ENCODE measurements around the gene CHURC1.

The CHURC1 gene

GRCh38 chr14:64914237-64915028, at the start of gene CHURC1:
Gene CHURC1, plus strand, starts transcription at chr14:64914455. Its CDS starts 41 bp downstream, at chr14:64914496.
- peak; percentile 90 to 97 (median 96) for DNase-seq (ENCODE audit: low read depth in 4 of 4, low spot score in 1 of 4)

GRCh38 chr14:64865109-64865508, 49.1 kb upstream of the CHURC1 start:
- DNase-seq (ENCODE audit: low read depth in 4 of 4, low spot score in 1 of 4): no peak

- no peak for DNase-seq (ENCODE audit: low read depth in 4 of 4, low spot score in 1 of 4)
These were observed 48.3 kb upstream of the CHURC1 start for GRCh38 chr14:64865992-64866391.

DNA sequence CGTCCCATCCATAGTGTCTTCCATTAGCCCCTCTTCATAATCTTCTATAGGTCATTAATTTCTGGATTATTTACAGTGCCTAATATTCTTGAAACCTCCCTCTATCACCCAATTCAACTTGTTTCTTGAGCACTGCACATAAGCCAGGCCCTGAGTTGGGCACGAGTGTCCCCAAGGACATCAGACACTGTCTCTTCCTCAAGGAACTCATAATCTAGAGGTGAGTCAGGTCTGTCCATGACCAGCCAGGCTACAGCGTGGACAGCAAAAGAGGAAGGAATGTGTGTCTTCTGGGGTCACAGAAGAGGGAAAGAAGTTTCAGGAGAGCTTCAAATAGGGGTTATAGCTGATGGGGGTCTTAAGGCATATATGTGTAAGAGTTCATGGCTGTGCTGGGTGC, 47.1 kb upstream of the CHURC1 start:
- no peak for DNase-seq (ENCODE audit: low read depth in 4 of 4, low spot score in 1 of 4)

DNA sequence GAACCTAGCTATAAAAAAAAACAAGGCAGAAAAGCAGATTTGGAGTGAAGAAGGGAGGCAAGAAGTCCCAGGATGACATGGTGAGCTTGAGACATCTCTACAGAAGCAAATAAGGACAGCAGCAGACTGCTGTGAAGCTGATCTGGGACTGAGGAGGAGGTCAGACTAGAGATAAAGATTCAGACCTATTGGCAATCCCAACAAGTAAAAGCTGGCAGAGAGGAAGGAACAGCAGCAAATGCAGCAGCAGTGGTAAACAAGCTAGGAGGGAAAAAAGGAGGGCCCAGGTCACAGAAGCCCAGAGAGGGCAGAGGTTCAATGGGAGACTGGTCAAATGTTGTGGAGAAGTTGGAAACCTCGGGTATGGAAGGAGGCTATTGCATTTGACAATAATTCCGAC, 45.9 kb upstream of the CHURC1 start:
- no peak for DNase-seq (ENCODE audit: low read depth in 4 of 4, low spot score in 1 of 4)

GRCh38 chr14:64868841-64869240, 45.4 kb upstream of the CHURC1 start:
- no peak for DNase-seq (ENCODE audit: low read depth in 4 of 4, low spot score in 1 of 4)

DNA sequence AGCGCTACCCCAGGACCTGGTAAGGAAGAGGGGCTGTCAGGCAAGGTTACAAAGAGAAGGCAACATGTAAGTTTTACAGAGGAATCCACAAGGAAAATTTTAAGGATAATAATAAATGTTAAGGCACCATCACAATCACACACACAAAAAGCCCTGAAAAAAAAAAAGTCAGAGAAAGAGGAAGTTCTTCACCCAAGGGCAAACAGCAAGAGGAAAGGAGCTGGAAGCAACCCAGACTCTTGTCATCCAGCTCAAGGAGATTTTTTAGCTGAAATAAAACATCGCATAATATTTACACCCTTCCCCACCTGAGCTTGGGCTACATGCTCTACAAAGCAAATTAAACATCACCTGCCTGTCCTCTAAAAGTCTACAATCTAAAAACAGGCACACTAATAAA, 44.1 kb upstream of the CHURC1 start:
- no peak for DNase-seq (ENCODE audit: low read depth in 4 of 4, low spot score in 1 of 4)

DNA sequence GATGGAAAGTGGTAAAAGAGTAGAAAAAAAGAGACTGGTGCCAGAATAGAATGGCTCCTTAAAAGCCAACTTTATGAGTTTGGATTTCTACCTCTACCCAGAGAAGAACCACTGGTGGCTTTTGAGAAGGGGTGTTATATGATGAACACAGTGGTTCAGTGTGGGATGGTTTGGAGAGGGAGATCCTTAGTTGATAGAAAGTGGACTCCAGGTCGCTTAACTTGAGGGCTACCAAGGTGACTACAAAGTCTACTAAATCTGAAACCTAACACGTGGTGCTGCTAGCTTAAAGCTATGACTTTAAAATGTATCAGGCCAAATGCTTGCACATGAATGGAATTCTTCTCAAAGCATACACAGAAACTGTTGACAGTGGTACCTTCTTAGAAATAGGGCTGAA, 42.9 kb upstream of the CHURC1 start:
- DNase-seq (ENCODE audit: low read depth in 4 of 4, low spot score in 1 of 4): no peak

DNA sequence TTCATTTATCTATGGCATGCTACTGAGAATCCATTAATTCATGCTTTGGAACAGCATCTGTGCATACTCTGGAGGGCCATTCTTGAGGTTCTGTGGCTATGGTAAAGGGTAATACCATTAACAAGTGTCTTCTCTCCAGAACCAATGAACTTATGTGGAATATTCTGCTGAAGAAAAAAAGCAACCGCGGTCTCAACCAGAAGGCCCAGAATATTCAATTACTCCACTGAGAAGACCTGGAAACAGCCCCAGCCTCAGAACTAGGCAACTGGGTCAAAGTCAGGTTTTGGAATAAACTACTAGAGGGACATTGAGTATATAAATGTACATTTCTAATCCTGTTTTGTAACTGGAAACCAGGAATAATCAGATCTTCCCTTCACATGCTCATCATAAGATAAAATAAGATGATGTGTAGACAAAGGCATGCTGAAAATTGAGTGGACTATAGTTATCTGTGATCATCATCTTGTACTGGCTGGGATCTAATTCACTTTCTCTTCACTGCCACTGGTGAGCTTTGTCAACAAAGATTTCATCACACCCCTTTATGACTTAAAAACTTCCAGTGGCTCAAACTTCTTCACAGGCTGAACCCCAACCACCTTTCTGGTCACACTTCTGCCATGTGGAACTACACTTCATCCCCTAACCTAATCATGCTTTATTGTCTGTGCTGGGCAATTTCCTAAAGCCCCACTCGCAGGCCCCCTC, 40.6 kb upstream of the CHURC1 start:
- no peak for DNase-seq (ENCODE audit: low read depth in 4 of 4, low spot score in 1 of 4)

DNA sequence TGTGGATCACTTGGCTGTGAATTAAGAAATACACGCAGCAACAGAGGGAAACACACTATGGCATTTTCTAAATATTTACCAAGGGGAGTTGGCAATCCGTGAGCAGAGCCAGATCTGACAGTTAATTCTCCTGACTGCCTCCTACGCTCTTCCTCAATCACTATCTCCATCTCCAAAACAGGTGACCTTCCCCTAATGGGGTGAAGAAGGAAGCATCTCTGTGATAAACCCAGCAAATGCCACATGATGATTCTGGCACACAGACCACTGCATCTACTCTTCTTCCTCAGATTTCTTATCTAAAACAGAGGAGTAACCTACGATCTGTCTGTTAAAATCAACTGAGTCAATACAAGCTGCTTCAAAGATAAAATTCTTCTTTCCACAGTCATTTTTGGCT, 38.9 kb upstream of the CHURC1 start:
- DNase-seq (ENCODE audit: low read depth in 4 of 4, low spot score in 1 of 4): no peak

- DNase-seq (ENCODE audit: low read depth in 4 of 4, low spot score in 1 of 4): no peak
These were observed 36.4 kb upstream of the CHURC1 start for GRCh38 chr14:64877846-64878245.

GRCh38 chr14:64878837-64879634, 35.2 kb upstream of the CHURC1 start:
- DNase-seq (ENCODE audit: low read depth in 4 of 4, low spot score in 1 of 4): no peak

DNA sequence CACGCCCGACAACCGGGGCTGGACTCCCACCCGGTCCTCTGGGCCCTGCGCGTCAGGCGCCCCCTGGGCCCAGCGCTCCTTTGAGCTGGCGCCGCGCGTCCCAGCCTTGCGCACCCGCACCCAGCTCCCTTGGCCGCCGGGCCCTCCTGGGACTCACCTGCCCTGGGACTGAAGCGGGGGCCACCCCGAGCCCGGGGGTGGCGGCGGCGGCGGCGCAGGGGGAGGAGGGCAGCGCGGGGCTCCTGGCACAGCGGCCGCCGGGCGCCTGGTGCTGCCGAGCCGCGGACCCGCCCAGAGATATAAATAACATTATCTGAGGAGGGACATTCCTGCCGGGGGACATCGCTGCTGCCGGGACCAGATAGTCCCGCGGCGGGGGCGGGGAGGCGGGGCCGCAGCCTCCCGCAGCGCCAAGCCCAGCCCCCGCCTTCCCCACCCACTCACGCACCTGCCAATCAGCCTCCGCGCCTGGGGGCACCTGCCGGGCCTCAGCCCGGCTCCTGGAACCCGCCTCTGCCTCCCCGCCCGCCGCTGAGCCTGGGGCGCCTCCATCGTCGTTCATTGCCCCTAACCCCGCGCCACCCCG, 34.5 kb upstream of the CHURC1 start, which contains the start of gene SPTB:
SPTB (minus strand) TSS at position 273 of the 586 bp plus-strand sequence. CDS start 56,813 bp downstream, outside the sequence.
- peak; percentile 24 to 65 (median 43) for DNase-seq (ENCODE audit: low read depth in 4 of 4, low spot score in 1 of 4)

DNA sequence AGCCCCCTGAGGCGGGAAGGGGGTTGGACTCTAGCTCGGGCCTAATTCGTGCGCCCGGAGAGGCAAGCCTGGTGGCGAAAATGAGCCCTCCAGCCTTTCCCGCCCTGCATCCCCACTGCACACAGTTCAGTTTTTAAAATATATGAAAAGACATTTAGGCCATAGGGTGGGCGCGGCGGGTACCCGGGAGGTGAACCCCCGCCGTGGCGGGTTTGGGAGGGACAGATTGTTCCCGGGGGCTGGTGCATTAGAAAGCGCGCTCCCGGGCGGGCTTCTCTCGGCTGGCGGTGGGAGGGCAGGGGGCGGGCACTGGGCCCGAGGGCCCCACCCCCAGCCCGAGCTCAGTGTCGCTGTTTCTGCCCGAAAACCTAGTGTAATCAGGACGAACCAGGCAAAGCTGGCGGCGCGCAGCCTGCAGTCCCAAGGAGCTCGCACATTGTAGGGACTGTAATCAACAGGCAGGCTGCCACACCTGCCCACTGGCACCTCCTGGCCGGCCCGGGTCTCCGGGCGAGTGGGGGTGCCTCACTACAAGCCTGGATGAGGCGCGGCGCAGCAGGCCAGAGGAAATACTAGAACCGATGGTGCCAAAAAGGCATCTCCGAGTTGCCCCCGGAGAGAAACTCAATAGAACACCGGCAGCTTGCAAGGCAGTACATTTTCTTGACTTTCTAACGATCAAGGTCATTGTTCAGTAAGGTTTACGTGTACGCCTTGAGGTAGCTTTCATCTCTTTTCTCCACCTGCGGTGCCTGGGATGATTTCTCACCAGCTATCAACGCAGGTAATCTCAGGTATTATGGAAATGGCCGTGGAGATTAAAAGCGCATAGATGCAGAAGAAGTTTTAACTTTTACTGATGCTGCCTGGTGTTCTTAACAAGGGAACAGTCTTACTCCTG, 33.8 kb upstream of the CHURC1 start:
- DNase-seq (ENCODE audit: low read depth in 4 of 4, low spot score in 1 of 4): peak in 3 of 4 experiments; percentile 21 to 57 (median 44)

DNA sequence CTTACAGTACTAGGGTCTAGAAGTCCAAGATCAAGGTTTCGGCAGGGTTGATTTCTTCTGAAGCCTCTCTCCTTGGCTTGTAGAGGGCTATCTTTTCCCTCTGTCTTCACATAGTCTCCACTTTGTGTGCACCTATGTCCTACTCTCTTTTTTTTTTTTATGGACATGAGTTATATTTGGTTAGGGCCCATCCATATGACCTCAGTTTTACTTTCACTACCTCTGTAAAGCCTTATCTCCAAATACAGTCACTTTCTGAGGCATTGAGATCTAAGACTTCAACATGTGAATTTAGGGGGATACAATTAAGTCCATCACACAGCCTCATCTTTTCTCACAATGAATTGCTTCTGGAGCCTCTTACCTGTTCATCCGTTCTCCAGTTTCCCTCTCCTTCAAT, 28.7 kb upstream of the CHURC1 start:
- DNase-seq (ENCODE audit: low read depth in 4 of 4, low spot score in 1 of 4): no peak

DNA sequence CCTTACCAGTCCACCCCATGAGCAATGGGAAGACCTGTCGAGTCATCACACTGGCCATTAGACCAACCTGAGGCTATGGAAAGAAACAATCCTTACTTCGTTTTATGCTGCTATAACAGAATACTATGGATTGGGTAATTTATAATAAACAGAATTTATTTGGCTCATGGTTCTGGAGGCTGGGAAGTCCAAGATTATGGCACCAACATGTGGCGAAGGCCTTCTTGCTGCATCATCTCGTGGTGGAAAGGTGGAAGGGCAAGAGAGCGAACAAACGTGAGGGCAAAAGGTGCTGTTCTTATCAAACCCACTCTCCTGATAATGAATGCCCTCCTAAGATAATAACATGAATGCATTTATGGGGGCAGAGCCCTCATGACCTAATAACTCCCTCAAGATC, 24.9 kb upstream of the CHURC1 start:
- no peak for DNase-seq (ENCODE audit: low read depth in 4 of 4, low spot score in 1 of 4)

GRCh38 chr14:64891173-64891838, 22.9 kb upstream of the CHURC1 start:
- no peak for DNase-seq (ENCODE audit: low read depth in 4 of 4, low spot score in 1 of 4)

DNA sequence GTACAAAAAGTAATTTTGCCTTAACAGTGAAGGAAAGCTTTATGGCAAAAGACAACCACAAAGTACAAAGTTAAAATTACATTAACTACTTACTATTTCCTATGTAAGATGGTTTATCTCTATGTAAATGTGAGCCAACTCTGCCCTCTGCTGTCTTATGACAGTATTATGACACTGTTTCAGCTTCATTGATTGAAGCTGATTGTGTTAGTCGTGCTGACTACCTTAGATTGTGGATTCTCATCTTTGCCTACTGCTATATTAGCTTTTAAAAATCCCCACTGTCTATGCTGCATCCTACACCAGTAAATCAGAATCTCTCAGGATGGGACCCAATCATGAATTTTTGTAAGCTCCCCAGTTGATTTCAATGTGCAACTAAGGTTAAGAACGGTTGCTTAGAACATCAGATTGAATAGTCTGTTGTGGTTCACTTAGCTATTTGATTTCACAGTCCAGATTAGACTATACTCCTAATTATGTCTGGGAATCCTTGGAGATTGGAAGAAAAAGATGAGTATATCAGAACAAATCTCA, 22.3 kb upstream of the CHURC1 start:
- DNase-seq (ENCODE audit: low read depth in 4 of 4, low spot score in 1 of 4): no peak

- DNase-seq (ENCODE audit: low read depth in 4 of 4, low spot score in 1 of 4): no peak
These were observed 14.3 kb upstream of the CHURC1 start for GRCh38 chr14:64899958-64900357.

Data from stimulated activated CD4-positive, alpha-beta T cell treated with anti-CD3 and anti-CD28 coated beads, Interleukin-1b, Interleukin-23, amount 100 ng/mL, for 24 hours (primary cell).